IMR-90 (cell line): Measurements from ENCODE around the gene CCDC7. TPM values are rescaled to one million over a fixed set of nuclear protein-coding genes. Genes with fewer than 3 reads are reported as not detected.

ENCODE experiments used
- ATAC-seq: fragments of 200-7000 bp; cut with Tn5 transposase; 2 replicates; pipeline ENCODE4 v1.9.1; 2020; ENCODE audit warnings: low read depth, mild to moderate bottlenecking, moderate library complexity
- BruUV-seq: library from RNA; stranded (reverse); fragments of 400-500 nt; replicated peaks from 2 replicates; lab custom pipeline; 2021; lab: Mats Ljungman, UMichigan
- CTCF ChIA-PET: fragments of 300-600 bp; formaldehyde crosslinking; extraction: SDS; loops from one replicate; lab custom pipeline; 2021; ENCODE audit warnings: antibody characterized with exemption; lab: Yijun Ruan, JAX
- POLR2A ChIA-PET: fragments of 300-600 bp; sonication (Branson Sonifier 250); formaldehyde crosslinking; loops from one replicate; lab custom pipeline; 2022; ENCODE audit warnings: antibody characterized with exemption; ENCODE audit not compliant: unreplicated experiment; lab: Charles Lee
- DNase-seq: peaks from one replicate; pipeline ENCODE4 v3.0.0; 2013
- H2AFZ ChIP-seq: replicated peaks from 2 replicates; pipeline ENCODE3; 2013; ENCODE audit warnings: low read length, mild to moderate bottlenecking; ENCODE audit not compliant: poor library complexity
- H2AK5ac ChIP-seq: 2 replicates; pipeline ENCODE4 v1.6.1; 2013; ENCODE audit warnings: low read depth, low read length, inconsistent platforms
- H2AK9ac ChIP-seq: replicated peaks from 2 replicates; pipeline ENCODE3; 2013; ENCODE audit warnings: mild to moderate bottlenecking, low read depth, low read length, moderate library complexity; ENCODE audit not compliant: poor library complexity
- H2BK120ac ChIP-seq: 2 replicates; pipeline ENCODE4 v1.6.1; 2013; ENCODE audit warnings: low read depth, low read length, inconsistent platforms
- H2BK15ac ChIP-seq: 3 replicates; pipeline ENCODE4 v1.6.1; 2013; ENCODE audit warnings: low read depth, low read length, inconsistent platforms
- H2BK20ac ChIP-seq: 2 replicates; pipeline ENCODE4 v1.6.1; 2013; ENCODE audit warnings: low read depth, mild to moderate bottlenecking, inconsistent platforms, low read length, moderate library complexity
- H2BK5ac ChIP-seq: 2 replicates; pipeline ENCODE4 v1.6.1; 2013; ENCODE audit warnings: mild to moderate bottlenecking, low read depth, low read length, inconsistent platforms; ENCODE audit not compliant: poor library complexity, severe bottlenecking
- H3K14ac ChIP-seq: replicated peaks from 2 replicates; pipeline ENCODE4 v1.6.1; 2013; ENCODE audit warnings: low read depth, low read length, inconsistent platforms
- H3K18ac ChIP-seq: 2 replicates; pipeline ENCODE4 v1.6.1; 2013; ENCODE audit warnings: low read depth, low read length, control low read depth
- H3K23ac ChIP-seq: 2 replicates; pipeline ENCODE4 v1.6.1; 2013; ENCODE audit warnings: low read depth, low read length, inconsistent platforms
- H3K27ac ChIP-seq: 2 replicates; pipeline ENCODE4 v1.5.1; 2013; ENCODE audit warnings: mild to moderate bottlenecking, control low read depth, low read length; ENCODE audit not compliant: insufficient read depth
- H3K27me3 ChIP-seq: 2 replicates; pipeline ENCODE4 v1.6.1; 2013; ENCODE audit warnings: low read length; ENCODE audit not compliant: control insufficient read depth, insufficient read depth
- H3K36me3 ChIP-seq: 2 replicates; pipeline ENCODE4 v1.6.1; 2013; ENCODE audit warnings: low read length, mixed read lengths; ENCODE audit not compliant: control insufficient read depth, insufficient read depth
- H3K4ac ChIP-seq: 2 replicates; pipeline ENCODE4 v1.6.1; 2013; ENCODE audit warnings: low read depth, low read length, inconsistent platforms
- H3K4me1 ChIP-seq: 2 replicates; pipeline ENCODE4 v1.6.1; 2013; ENCODE audit warnings: low read length, mixed read lengths; ENCODE audit not compliant: control insufficient read depth, insufficient read depth
- H3K4me2 ChIP-seq: 2 replicates; pipeline ENCODE4 v1.6.1; 2013; ENCODE audit warnings: low read depth, mild to moderate bottlenecking, control low read depth, low read length, moderate library complexity
- H3K4me3 ChIP-seq: 2 replicates; pipeline ENCODE4 v1.5.1; 2013; ENCODE audit warnings: low read depth, mild to moderate bottlenecking, control low read depth, low read length, moderate library complexity; ENCODE audit not compliant: insufficient read depth
- H3K56ac ChIP-seq: 2 replicates; pipeline ENCODE4 v1.6.1; 2013; ENCODE audit warnings: low read length, inconsistent platforms; ENCODE audit not compliant: insufficient read depth; ENCODE audit errors: extremely low read depth
- H3K79me1 ChIP-seq, 2 experiments: 2 replicates each; pipeline ENCODE4 v1.6.1; 2013; ENCODE audit warnings: low read length in 2 of 2, inconsistent platforms in 1 of 2, low read depth in 1 of 2
- H3K9ac ChIP-seq: 2 replicates; pipeline ENCODE4 v1.6.1; 2013; ENCODE audit warnings: low read depth, low read length, control low read depth
- H3K9me1 ChIP-seq: 2 replicates; pipeline ENCODE4 v1.6.1; 2013; ENCODE audit warnings: low read length, inconsistent platforms; ENCODE audit not compliant: insufficient read depth
- H3K9me3 ChIP-seq: 2 replicates; pipeline ENCODE4 v1.6.1; 2013; ENCODE audit warnings: low read length; ENCODE audit not compliant: control insufficient read depth, insufficient read depth
- H4K20me1 ChIP-seq: 2 replicates; pipeline ENCODE4 v1.6.1; 2013; ENCODE audit warnings: low read length, inconsistent platforms; ENCODE audit not compliant: insufficient read depth
- H4K5ac ChIP-seq: 2 replicates; pipeline ENCODE4 v1.6.1; 2013; ENCODE audit warnings: mild to moderate bottlenecking, low read depth, low read length, control low read depth
- H4K8ac ChIP-seq, 2 experiments: 2 replicates each; pipeline ENCODE4 v1.6.1; 2013; ENCODE audit warnings: low read depth in 2 of 2, low read length in 2 of 2, control low read depth in 1 of 2, inconsistent platforms in 1 of 2
- H4K91ac ChIP-seq: 2 replicates; pipeline ENCODE4 v1.6.1; 2013; ENCODE audit warnings: low read depth, low read length, inconsistent platforms; ENCODE audit not compliant: insufficient read depth
- BHLHE40 ChIP-seq: fragments of 150-350 bp; IDR thresholded peaks from 2 replicates; pipeline ENCODE4 v1.6.1; 2016; ENCODE audit warnings: mild to moderate bottlenecking, low read depth, low read length
- CEBPB ChIP-seq: IDR thresholded peaks from 2 replicates; pipeline ENCODE4 v1.6.1; 2012; ENCODE audit warnings: low read depth, low read length, improper control_type of control experiment
- CHD1 ChIP-seq: IDR thresholded peaks from 2 replicates; pipeline ENCODE4 v1.6.1; 2012; ENCODE audit warnings: low read depth, low read length, improper control_type of control experiment
- FOS ChIP-seq: fragments of 150-350 bp; IDR thresholded peaks from 2 replicates; pipeline ENCODE4 v1.6.1; 2016; ENCODE audit warnings: low read depth, low read length
- MAZ ChIP-seq: IDR thresholded peaks from 2 replicates; pipeline ENCODE4 v1.6.1; 2012; ENCODE audit warnings: low read depth, mild to moderate bottlenecking, low read length, improper control_type of control experiment, moderate library complexity, borderline replicate concordance
- MXI1 ChIP-seq: IDR thresholded peaks from 2 replicates; pipeline ENCODE4 v1.6.1; 2012; ENCODE audit warnings: low read depth, mild to moderate bottlenecking, low read length, moderate library complexity, borderline replicate concordance
- NFE2L2 ChIP-seq: fragments of 150-350 bp; IDR thresholded peaks from 2 replicates; pipeline ENCODE4 v1.6.1; 2016; ENCODE audit warnings: low read depth, mild to moderate bottlenecking, low read length
- POLR2A ChIP-seq: IDR thresholded peaks from 2 replicates; pipeline ENCODE4 v1.6.1; 2012; ENCODE audit warnings: mild to moderate bottlenecking, low read depth, low read length
- RAD21 ChIP-seq: IDR thresholded peaks from 2 replicates; pipeline ENCODE4 v1.6.1; 2012; ENCODE audit warnings: low read length, improper control_type of control experiment
- RFX5 ChIP-seq: IDR thresholded peaks from 2 replicates; pipeline ENCODE4 v1.8.0; 2012; ENCODE audit warnings: low read depth, mild to moderate bottlenecking, low read length, moderate library complexity
- USF2 ChIP-seq: fragments of 150-350 bp; IDR thresholded peaks from 2 replicates; pipeline ENCODE4 v1.6.1; 2017; ENCODE audit warnings: mild to moderate bottlenecking, antibody characterized with exemption, low read length, low read depth
- WGBS, 2 experiments: methylation state at CpG; one replicate each; pipeline versions ENCODE4 v1.1.5 to v1.1.7; 2013; ENCODE audit warnings: missing lambda C conversion rate in 2 of 2; ENCODE audit not compliant: insufficient read length in 1 of 2; ENCODE audit errors: extremely low coverage in 2 of 2; 5-methylcytosine and 5-hydroxymethylcytosine counted together
- dilution Hi-C: fragments of 300-500 bp; cut with HindIII; formaldehyde crosslinking; loops from one replicate; pipeline ENCODE4 v1.14.3; 2018; ENCODE audit warnings: low sequenced_read_pairs; ENCODE audit not compliant: unreplicated experiment
- in situ Hi-C: fragments of 300-500 bp; cut with MboI; formaldehyde crosslinking; loops from 3 replicates; pipeline ENCODE4 v1.14.3; 2019; ENCODE audit warnings: low sequenced_read_pairs, inconsistent platforms, mixed read lengths
- intact Hi-C: fragments of 100-400 bp; cut with micrococcal nuclease; formaldehyde crosslinking; loops from 2 replicates; pipeline ENCODE4 v1.10.0; 2022
- polyA plus RNA-seq, 3 experiments: library from polyadenylated mRNA; depleted of rRNA; stranded (reverse); fragments of >200 nt; gene quantifications; 2 replicates each; pipeline ENCODE4 v1.2.3, GENCODE V29; 2012; ENCODE audit warnings: low replicate concordance in 1 of 3
- total RNA-seq: library from RNA; depleted of rRNA; stranded (reverse); fragments of >200 nt; gene quantifications from 2 replicates; pipeline ENCODE4 v1.2.3, GENCODE V29; 2012

CCDC7 gene
- total and polyA plus RNA-seq, 2 of the 4 experiments (the other 2 are of a cell fraction) = 0.74 to 4.3 TPM

GRCh38 chr10:32446536-32447406 lies 831 bp downstream of the CCDC7 start (continued):
- no peak for TF ChIP-seq USF2

GRCh38 chr10:32454148-32454547 lies 8.2 kb downstream of the CCDC7 start:
- Histone ChIP-seq H4K91ac (no peak overlapping the region), H2AK5ac (no peak overlapping the region), H3K4me2 (no peak overlapping the region), H2AK9ac (no peak overlapping the region), H2AFZ (no peak overlapping the region), H3K4me3 (no peak overlapping the region), H3K9me3 (no peaks in the 10 kb centered on the region), H2BK15ac (no peak overlapping the region), H3K27ac (no peak overlapping the region), H2BK5ac (no peak overlapping the region), H4K8ac (no peak overlapping the region), H3K23ac (no peak overlapping the region), H3K79me1 (no peaks in the 10 kb centered on the region), H3K14ac (no peak overlapping the region), H3K27me3 (no peaks in the 10 kb centered on the region), H3K9me1 (no peaks in the 10 kb centered on the region), H3K36me3 (no peaks in the 10 kb centered on the region), H2BK20ac (no peak overlapping the region), H3K18ac (no peak overlapping the region), H3K4ac (no peak overlapping the region), H3K56ac (no peak overlapping the region), H4K5ac (no peak overlapping the region), H3K4me1 (no peaks in the 10 kb centered on the region), H4K20me1 (no peaks in the 10 kb centered on the region), H3K9ac (no peak overlapping the region), H2BK120ac (no peak overlapping the region)
- ATAC-seq = peak; percentile 21; the same call in 1 of the 2 replicates
- TF ChIP-seq BHLHE40 (no peak), NFE2L2 (no peak), MAZ (no peak), RFX5 (no peak), MXI1 (no peak), POLR2A (no peak), CEBPB (no peak), FOS (no peak), RAD21 (no peak), CHD1 (no peak)
- dilution Hi-C loops (no loop called here), intact Hi-C loops (no loop called here), in situ Hi-C loops (no loop called here)
- ChIA-PET CTCF (interaction anchor here (1.5 kb wide), 1 partner anchor 9 kb away, joined by 4 read pairs; the partner anchor contains the start of gene CCDC7), POLR2A (no interaction called here)
- peak; percentile 45 for DNase-seq
- BruUV-seq = no TSS peak
- no CpG with 5 or more reads among the region's 4 CpGs for WGBS, 2 experiments
